Choroid plexus epithelial cell (primary cell): ENCODE measurements around the gene PRKN.
A peak's percentile ranks its signal among the peaks of the same experiment; 100 is the strongest.

Experiments
- DNase-seq: peaks from one replicate; pipeline ENCODE4 v3.0.0-alpha.2; 2010; ENCODE audit warnings: low read depth
- H3K4me3 ChIP-seq: 2 replicates; pipeline ENCODE4 v1.5.1; 2011; ENCODE audit warnings: low read depth, mild to moderate bottlenecking, control low read depth, low read length, moderate library complexity
- TF ChIP-seq, protein P1 (sequence below): conservative IDR thresholded peaks from 2 replicates; pipeline ENCODE4 v1.5.1; 2011; ENCODE audit warnings: low read depth, mild to moderate bottlenecking, control low read depth, inconsistent platforms, low read length, moderate library complexity

PRKN gene

GRCh38 chr6:161954077-161954476, 773.5 kb downstream of the PRKN start:
- DNase-seq, result no peak
- TF ChIP-seq, protein P1, sequence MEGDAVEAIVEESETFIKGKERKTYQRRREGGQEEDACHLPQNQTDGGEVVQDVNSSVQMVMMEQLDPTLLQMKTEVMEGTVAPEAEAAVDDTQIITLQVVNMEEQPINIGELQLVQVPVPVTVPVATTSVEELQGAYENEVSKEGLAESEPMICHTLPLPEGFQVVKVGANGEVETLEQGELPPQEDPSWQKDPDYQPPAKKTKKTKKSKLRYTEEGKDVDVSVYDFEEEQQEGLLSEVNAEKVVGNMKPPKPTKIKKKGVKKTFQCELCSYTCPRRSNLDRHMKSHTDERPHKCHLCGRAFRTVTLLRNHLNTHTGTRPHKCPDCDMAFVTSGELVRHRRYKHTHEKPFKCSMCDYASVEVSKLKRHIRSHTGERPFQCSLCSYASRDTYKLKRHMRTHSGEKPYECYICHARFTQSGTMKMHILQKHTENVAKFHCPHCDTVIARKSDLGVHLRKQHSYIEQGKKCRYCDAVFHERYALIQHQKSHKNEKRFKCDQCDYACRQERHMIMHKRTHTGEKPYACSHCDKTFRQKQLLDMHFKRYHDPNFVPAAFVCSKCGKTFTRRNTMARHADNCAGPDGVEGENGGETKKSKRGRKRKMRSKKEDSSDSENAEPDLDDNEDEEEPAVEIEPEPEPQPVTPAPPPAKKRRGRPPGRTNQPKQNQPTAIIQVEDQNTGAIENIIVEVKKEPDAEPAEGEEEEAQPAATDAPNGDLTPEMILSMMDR, result no peak
- no peak overlapping the region for H3K4me3 ChIP-seq

DNA sequence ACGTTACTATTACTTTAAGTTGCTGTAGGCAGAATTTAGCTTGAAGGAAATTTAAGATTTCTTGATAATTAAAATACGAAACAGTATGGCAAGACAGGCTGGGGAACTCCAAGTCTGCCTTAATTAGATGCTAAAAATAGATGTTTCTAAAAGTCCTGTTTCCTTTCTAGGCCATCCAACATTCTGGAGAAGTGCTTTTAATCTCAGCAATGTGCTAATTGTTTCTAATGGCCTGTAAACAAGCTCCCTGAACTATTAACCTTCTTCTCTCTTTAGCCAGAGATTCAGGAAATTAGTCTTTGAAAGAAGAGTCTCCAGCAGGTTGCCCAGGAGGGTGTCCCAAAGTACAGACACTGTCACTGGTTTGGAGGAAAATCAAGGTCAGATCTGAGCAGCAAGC, 776.4 kb downstream of the PRKN start:
- TF ChIP-seq, protein P1, result no peak
- DNase-seq, result no peak
- no peak overlapping the region for H3K4me3 ChIP-seq

- H3K4me3 ChIP-seq, result no peak overlapping the region
- TF ChIP-seq, protein P1, result no peak
- DNase-seq, result peak; percentile 5
Observed at GRCh38 chr6:161949531-161949930, 778.0 kb downstream of the PRKN start.

- no peak for DNase-seq
- TF ChIP-seq, protein P1, result no peak
- no peak overlapping the region for H3K4me3 ChIP-seq
Observed at GRCh38 chr6:161948462-161948861, 779.1 kb downstream of the PRKN start.

- TF ChIP-seq, protein P1, result no peak
- no peak overlapping the region for H3K4me3 ChIP-seq
- DNase-seq, result no peak
Observed at GRCh38 chr6:161947371-161947770, 780.2 kb downstream of the PRKN start.

DNA sequence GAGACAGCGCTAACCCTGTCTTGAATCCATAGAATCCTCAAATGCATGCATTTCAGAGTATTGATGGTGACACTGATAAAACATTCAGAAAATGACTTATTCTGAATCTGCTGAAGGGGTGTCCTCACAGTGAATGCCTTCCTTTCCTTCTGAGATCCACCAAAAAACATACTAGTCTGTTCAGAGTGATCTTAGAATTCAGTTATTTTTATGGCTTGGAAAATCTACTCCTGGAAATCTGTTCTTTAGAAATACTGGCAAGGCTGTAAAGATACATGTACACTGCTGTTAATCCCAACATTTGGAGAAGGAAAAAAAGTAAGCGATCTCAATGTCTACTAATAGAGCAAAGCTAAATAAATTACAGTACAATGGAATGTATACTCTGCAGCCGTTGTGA, 781.1 kb downstream of the PRKN start:
- no peak for DNase-seq
- TF ChIP-seq, protein P1, result no peak
- H3K4me3 ChIP-seq, result no peak overlapping the region

- TF ChIP-seq, protein P1, result no peak
- no peak overlapping the region for H3K4me3 ChIP-seq
- no peak for DNase-seq
Observed at GRCh38 chr6:161943561-161943960, 784.0 kb downstream of the PRKN start.
